RPMI8226 (cell line): Measurements from ENCODE around the gene EXOSC10.
"Not testable (repeated sequence)": the region's sequence is repeated elsewhere in the genome, so short reads cannot be mapped to it uniquely, and the experiment has no call there.

Experiments used
- DNase-seq: peaks from one replicate; pipeline ENCODE4 v3.0.0-alpha.2; 2015

The EXOSC10 gene

GRCh38 chr1:11109047-11109760 lies 9.5 kb upstream of the EXOSC10 start:
- no peak for DNase-seq

GRCh38 chr1:11107599-11107998 lies 7.9 kb upstream of the EXOSC10 start:
- DNase-seq = no peak

GRCh38 chr1:11105586-11105985 lies 5.9 kb upstream of the EXOSC10 start:
- no peak for DNase-seq

- no peak for DNase-seq
Observed at GRCh38 chr1:11101347-11101746, 1.7 kb upstream of the EXOSC10 start.

GRCh38 chr1:11100806-11101205 lies 1.1 kb upstream of the EXOSC10 start:
- not testable (repeated sequence) for DNase-seq

GRCh38 chr1:11100149-11100493 lies 452 bp upstream of the EXOSC10 start:
- DNase-seq = no peak

- no peak for DNase-seq
Observed at GRCh38 chr1:11098931-11099309, 749 bp downstream of the EXOSC10 start.

- not testable (repeated sequence) for DNase-seq
Observed at GRCh38 chr1:11083784-11084183, 15.9 kb downstream of the EXOSC10 start.

- DNase-seq = no peak
Observed at GRCh38 chr1:11080931-11081330, 18.7 kb downstream of the EXOSC10 start.

GRCh38 chr1:11078631-11079030 lies 21.0 kb downstream of the EXOSC10 start:
- DNase-seq = no peak

- DNase-seq = not testable (repeated sequence)
Observed at GRCh38 chr1:11073398-11073797, 26.3 kb downstream of the EXOSC10 start.

- DNase-seq = no peak
Observed at GRCh38 chr1:11072216-11072917, 27.3 kb downstream of the EXOSC10 start.

GRCh38 chr1:11071463-11072215 lies 28.0 kb downstream of the EXOSC10 start:
- DNase-seq = no peak

GRCh38 chr1:11070876-11071275 lies 28.8 kb downstream of the EXOSC10 start:
- no peak for DNase-seq

GRCh38 chr1:11068600-11069473 lies 30.8 kb downstream of the EXOSC10 start:
- DNase-seq = no peak

- peak; percentile 1 for DNase-seq
Observed at GRCh38 chr1:11067716-11068599, 31.7 kb downstream of the EXOSC10 start.

GRCh38 chr1:11065796-11066195 lies 33.9 kb downstream of the EXOSC10 start:
- DNase-seq = no peak

- DNase-seq = no peak
Observed at GRCh38 chr1:11064942-11065341, 34.7 kb downstream of the EXOSC10 start.

- peak; percentile 14 for DNase-seq
Observed at GRCh38 chr1:11063937-11064537, 35.6 kb downstream of the EXOSC10 start.

- DNase-seq = no peak
Observed at GRCh38 chr1:11062965-11063401, 36.7 kb downstream of the EXOSC10 start.

- DNase-seq = no peak
Observed at GRCh38 chr1:11061652-11062365, 37.9 kb downstream of the EXOSC10 start.
